H9 (cell line): ENCODE data around the gene KRT15. TPM values are rescaled to one million over a fixed set of nuclear protein-coding genes. Genes with fewer than 3 reads are reported as not detected.

Experiments
- DNase-seq: peaks from one replicate; pipeline ENCODE4 v3.0.0-alpha.2; 2017
- H2AFZ ChIP-seq: one replicate; pipeline ENCODE4 v1.6.1; 2013; ENCODE audit warnings: mild to moderate bottlenecking, low read length, control low read depth, moderate library complexity
- H2AK5ac ChIP-seq: 2 replicates; pipeline ENCODE4 v1.6.1; 2013; ENCODE audit warnings: low read length, control low read depth, mixed read lengths; ENCODE audit not compliant: insufficient read length
- H2BK120ac ChIP-seq: one replicate; pipeline ENCODE4 v1.6.1; 2013; ENCODE audit warnings: low read depth, mild to moderate bottlenecking, low read length, control low read depth, inconsistent platforms; ENCODE audit not compliant: poor library complexity, severe bottlenecking
- H2BK12ac ChIP-seq: 2 replicates; pipeline ENCODE4 v1.6.1; 2013; ENCODE audit warnings: low read length, control low read depth, mixed read lengths, low read depth; ENCODE audit not compliant: insufficient read length
- H2BK15ac ChIP-seq: 2 replicates; pipeline ENCODE4 v1.6.1; 2013; ENCODE audit warnings: low read depth, low read length, control low read depth
- H2BK20ac ChIP-seq: one replicate; pipeline ENCODE4 v1.6.1; 2013; ENCODE audit warnings: low read depth, mild to moderate bottlenecking, low read length, control low read depth, inconsistent platforms; ENCODE audit not compliant: poor library complexity, severe bottlenecking
- H2BK5ac ChIP-seq: 2 replicates; pipeline ENCODE4 v1.6.1; 2013; ENCODE audit warnings: low read length, control low read depth, mixed read lengths; ENCODE audit not compliant: insufficient read length
- H3K14ac ChIP-seq: 2 replicates; pipeline ENCODE4 v1.6.1; 2013; ENCODE audit warnings: low read length, control low read depth; ENCODE audit not compliant: insufficient read depth
- H3K18ac ChIP-seq: 2 replicates; pipeline ENCODE4 v1.6.1; 2013; ENCODE audit warnings: low read depth, mild to moderate bottlenecking, mixed read lengths, low read length, control low read depth; ENCODE audit not compliant: insufficient read length
- H3K23ac ChIP-seq: 2 replicates; pipeline ENCODE4 v1.6.1; 2013; ENCODE audit warnings: low read length, control low read depth, mixed read lengths, low read depth; ENCODE audit not compliant: insufficient read length
- H3K23me2 ChIP-seq: 2 replicates; pipeline ENCODE4 v1.6.1; 2013; ENCODE audit warnings: low read depth, mild to moderate bottlenecking, mixed read lengths, low read length, control low read depth; ENCODE audit not compliant: insufficient read length, poor library complexity, severe bottlenecking
- H3K27ac ChIP-seq: 2 replicates; pipeline ENCODE4 v1.5.1; 2013; ENCODE audit warnings: low read length, control low read depth, mixed read lengths, low read depth; ENCODE audit not compliant: insufficient read length
- H3K27me3 ChIP-seq: 2 replicates; pipeline ENCODE4 v1.6.1; 2013; ENCODE audit warnings: low read length, control low read depth, inconsistent platforms; ENCODE audit not compliant: insufficient read depth
- H3K4ac ChIP-seq: 2 replicates; pipeline ENCODE4 v1.6.1; 2013; ENCODE audit warnings: low read depth, mild to moderate bottlenecking, control low read depth, inconsistent platforms, low read length, moderate library complexity
- H3K4me1 ChIP-seq: 2 replicates; pipeline ENCODE4 v1.6.1; 2013; ENCODE audit warnings: low read length, control low read depth, inconsistent platforms; ENCODE audit not compliant: insufficient read depth
- H3K4me2 ChIP-seq: 2 replicates; pipeline ENCODE4 v1.6.1; 2013; ENCODE audit warnings: low read length, control low read depth, mixed read lengths; ENCODE audit not compliant: insufficient read length, insufficient read depth
- H3K56ac ChIP-seq: 2 replicates; pipeline ENCODE4 v1.6.1; 2013; ENCODE audit warnings: low read depth, mild to moderate bottlenecking, mixed read lengths, low read length, control low read depth; ENCODE audit not compliant: insufficient read length
- H3K79me1 ChIP-seq: 2 replicates; pipeline ENCODE4 v1.6.1; 2013; ENCODE audit warnings: low read depth, mild to moderate bottlenecking, moderate library complexity, low read length, control low read depth, inconsistent platforms; ENCODE audit not compliant: insufficient read depth, poor library complexity, severe bottlenecking
- H3K79me2 ChIP-seq: 2 replicates; pipeline ENCODE4 v1.6.1; 2013; ENCODE audit warnings: low read length, control low read depth, inconsistent platforms; ENCODE audit not compliant: insufficient read depth
- H3K9ac ChIP-seq: 2 replicates; pipeline ENCODE4 v1.6.1; 2013; ENCODE audit warnings: low read length, control low read depth, mixed read lengths; ENCODE audit not compliant: insufficient read length; ENCODE audit errors: extremely low read depth
- H3K9me3 ChIP-seq: one replicate; pipeline ENCODE4 v1.6.1; 2013; ENCODE audit warnings: low read depth, low read length, inconsistent platforms; ENCODE audit not compliant: control insufficient read depth
- H3T11ph ChIP-seq: one replicate; pipeline ENCODE4 v1.6.1; 2013; ENCODE audit warnings: mild to moderate bottlenecking, low read length, control low read depth, inconsistent platforms
- H4K20me1 ChIP-seq: one replicate; pipeline ENCODE4 v1.6.1; 2013; ENCODE audit not compliant: control insufficient read depth, insufficient read length, insufficient read depth
- H4K5ac ChIP-seq: 2 replicates; pipeline ENCODE4 v1.6.1; 2013; ENCODE audit warnings: low read depth, mild to moderate bottlenecking, mixed read lengths, low read length, control low read depth; ENCODE audit not compliant: insufficient read length
- H4K8ac ChIP-seq: replicated peaks from 2 replicates; pipeline ENCODE4 v1.6.1; 2013; ENCODE audit warnings: low read length, control low read depth, mixed read lengths, low read depth; ENCODE audit not compliant: insufficient read length
- H4K91ac ChIP-seq: 2 replicates; pipeline ENCODE4 v1.6.1; 2013; ENCODE audit warnings: low read depth, mild to moderate bottlenecking, moderate library complexity, mixed read lengths, low read length, control low read depth; ENCODE audit not compliant: insufficient read length
- H3K27ac Mint-ChIP-seq, 3 experiments: 2 replicates in 2 of 3; 3 replicates in 1 of 3; pipeline ENCODE4 v1.8.0; 2020 to 2021; ENCODE audit warnings: mixed read lengths in 3 of 3, mild to moderate bottlenecking in 1 of 3, moderate library complexity in 1 of 3
- H3K27me3 Mint-ChIP-seq: 2 replicates; pipeline ENCODE4 v1.8.0; 2021; ENCODE audit warnings: low read depth, mild to moderate bottlenecking, moderate library complexity, mixed read lengths
- H3K36me3 Mint-ChIP-seq, 3 experiments: 2 replicates in 2 of 3; 3 replicates in 1 of 3; pipeline ENCODE4 v1.8.0; 2020 to 2021; ENCODE audit warnings: low read depth in 3 of 3, mixed read lengths in 3 of 3; ENCODE audit not compliant: insufficient read depth in 1 of 3
- H3K4me1 Mint-ChIP-seq, 2 experiments: 2 replicates each; pipeline ENCODE4 v1.8.0; 2020; ENCODE audit warnings: mixed read lengths in 2 of 2
- H3K4me3 Mint-ChIP-seq, 2 experiments: 2 replicates in 1 of 2; 3 replicates in 1 of 2; pipeline ENCODE4 v1.8.0; 2020 to 2021; ENCODE audit warnings: mild to moderate bottlenecking in 2 of 2, mixed read lengths in 2 of 2, moderate library complexity in 1 of 2
- H3K9me3 Mint-ChIP-seq, 2 experiments: 2 replicates in 1 of 2; 3 replicates in 1 of 2; pipeline ENCODE4 v1.8.0; 2020; ENCODE audit warnings: mild to moderate bottlenecking in 2 of 2, mixed read lengths in 2 of 2, moderate library complexity in 1 of 2
- CTCF ChIP-seq: fragments of 200-600 bp; sonication (generic); conservative IDR thresholded peaks from 3 replicates; pipeline ENCODE4 v1.8.0; 2021; ENCODE audit warnings: antibody characterized with exemption, mild to moderate bottlenecking
- WGBS: extraction: QIAGEN DNeasy Blood & Tissue Kit; methylation state at CpG from one replicate; pipeline ENCODE4 v1.1.7; 2013; ENCODE audit warnings: missing lambda C conversion rate, low lambda C conversion rate, mixed read lengths; ENCODE audit not compliant: insufficient read length; ENCODE audit errors: extremely low coverage; 5-methylcytosine and 5-hydroxymethylcytosine counted together
- total RNA-seq: library from RNA; stranded (reverse); gene quantifications from 2 replicates; pipeline ENCODE4 v1.2.1, GENCODE V29; 2021

KRT15 gene
- total RNA-seq, 1 experiment from 2014 or later, result 0.87 TPM

DNA sequence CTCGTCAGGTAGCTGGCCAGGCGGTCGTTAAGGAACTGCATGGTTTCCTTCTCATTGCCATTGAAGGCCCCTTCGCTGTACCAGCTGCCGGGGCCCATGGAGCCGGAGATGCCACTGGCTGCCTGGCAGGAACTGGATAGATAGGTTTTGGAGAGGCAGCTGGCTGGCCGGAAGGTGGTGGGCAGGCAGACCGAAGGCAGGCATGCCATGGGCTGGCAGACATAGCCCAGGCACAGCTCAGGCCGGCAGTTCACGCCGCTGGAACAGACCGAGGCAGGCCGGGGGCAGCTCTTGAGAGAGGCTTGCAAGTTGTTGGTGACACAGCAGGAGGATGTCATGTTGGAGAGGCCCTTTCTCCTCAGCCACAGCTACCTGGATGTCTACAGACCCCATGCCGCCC lies 51.7 kb downstream of the KRT15 start, which contains the start of gene KRT32:
Gene KRT32, minus strand, starts transcription at position 399 of the 400 bp plus-strand sequence. Its CDS starts 61 bp downstream, at position 338.
- Histone ChIP-seq H2AFZ (no peak within 1 kb of the TSS), H2BK15ac (no peak within 1 kb of the TSS), H4K8ac (no peak within 1 kb of the TSS), H3K27me3 (no peaks in the 10 kb centered on the region), H2BK12ac (no peak within 1 kb of the TSS), H3K4ac (no peak within 1 kb of the TSS), H3K9me3 (no peaks in the 10 kb centered on the region), H3K23me2 (no peaks in the 10 kb centered on the region), H3T11ph (no peak within 1 kb of the TSS), H2BK5ac (no peak within 1 kb of the TSS), H3K56ac (no peak within 1 kb of the TSS), H3K18ac (no peak within 1 kb of the TSS), H4K91ac (no peak within 1 kb of the TSS), H3K14ac (no peak within 1 kb of the TSS), H3K79me2 (no peaks in the 10 kb centered on the region), H2BK120ac (no peak within 1 kb of the TSS), H3K23ac (no peak within 1 kb of the TSS), H2BK20ac (no peak within 1 kb of the TSS), H3K79me1 (no peaks in the 10 kb centered on the region), H3K27ac (no peak within 1 kb of the TSS), H3K9ac (no peak within 1 kb of the TSS), H4K20me1 (no peaks in the 10 kb centered on the region), H4K5ac (no peak within 1 kb of the TSS), H2AK5ac (no peak within 1 kb of the TSS), H3K4me1 (no peaks in the 10 kb centered on the region), H3K4me2 (no peak within 1 kb of the TSS)
- WGBS, result no CpG with 5 or more reads among the region's 14 CpGs
- no peak for TF ChIP-seq CTCF
- Mint-ChIP-seq H3K27me3 (peaks cover 7% of the 10 kb centered on the region), H3K4me1 (no peaks in the 10 kb centered on the region), H3K9me3 (peaks cover 9% of the 10 kb centered on the region in 2 experiments; a peak in 3 of 5 replicates), H3K4me3 (no peak within 1 kb of the TSS), H3K36me3 (no peaks in the 10 kb centered on the region), H3K27ac (no peak within 1 kb of the TSS)
- no peak for DNase-seq
